Measurements from ENCODE around the gene FREM3. TPM values are rescaled to one million over a fixed set of nuclear protein-coding genes. Genes with fewer than 3 reads are reported as not detected.

Gene FREM3
- total RNA-seq, 1 experiment from 2014 or later, result not detected

DNA sequence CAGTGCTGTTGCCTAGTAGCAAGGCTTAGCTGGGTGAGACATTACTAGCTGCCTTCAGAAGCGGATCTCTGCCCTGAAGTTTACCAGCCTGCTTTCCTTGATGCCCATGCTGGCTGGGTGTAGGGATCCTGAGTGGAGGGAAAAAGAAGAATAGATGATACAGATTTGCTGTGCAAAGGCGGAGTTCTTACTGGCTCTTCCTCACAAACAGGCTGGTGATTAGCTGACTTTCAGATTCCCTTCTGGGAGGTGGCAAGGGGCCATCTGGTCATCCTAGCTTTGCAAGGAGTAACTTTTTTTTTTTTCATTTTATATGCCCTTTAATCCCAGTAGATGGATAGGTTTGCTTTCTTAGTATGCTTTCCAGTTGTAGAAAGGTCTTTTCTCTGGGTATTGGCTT is 142.2 kb downstream of the FREM3 start:
- no CpG with 5 or more reads among the region's 2 CpGs for WGBS (ENCODE audit: extremely low coverage, insufficient read length, low lambda C conversion rate)
- no peak for TF ChIP-seq CTCF (conservative IDR thresholded peaks at IDR 0.05)
- H3K9me3 ChIP-seq (ENCODE audit: control insufficient read depth, low read depth, low read length), result no peaks in the 10 kb centered on the region

More for the DNA sequence above, 142.2 kb downstream of the FREM3 start:
- Histone ChIP-seq H2AFZ (ENCODE audit: low read length) (no peak overlapping the region), H2BK15ac (ENCODE audit: low read depth, low read length) (no peak overlapping the region), H3K27me3 (ENCODE audit: insufficient read depth, low read length) (no peaks in the 10 kb centered on the region), H3K79me2 (ENCODE audit: insufficient read depth, low read length) (no peaks in the 10 kb centered on the region), H4K20me1 (ENCODE audit: control insufficient read depth, insufficient read depth, insufficient read length) (no peaks in the 10 kb centered on the region), H3K9ac (ENCODE audit: extremely low read depth, insufficient read length, low read length) (no peak overlapping the region), H3K4ac (ENCODE audit: low read depth, low read length) (no peak overlapping the region), H2BK12ac (ENCODE audit: insufficient read length, low read depth, low read length) (no peak overlapping the region), H4K91ac (ENCODE audit: insufficient read length, low read depth, low read length) (no peak overlapping the region), H2BK5ac (ENCODE audit: insufficient read length, low read length) (no peak overlapping the region), H2AK5ac (ENCODE audit: insufficient read length, low read length) (no peak overlapping the region), H2BK120ac (ENCODE audit: low read depth, low read length, poor library complexity, severe bottlenecking) (no peak overlapping the region), H3K23ac (ENCODE audit: insufficient read length, low read depth, low read length) (no peak overlapping the region), H3K27ac (ENCODE audit: insufficient read length, low read depth, low read length) (no peak overlapping the region), H3K14ac (ENCODE audit: insufficient read depth, low read length) (no peak overlapping the region), H3K4me1 (ENCODE audit: insufficient read depth, low read length) (no peaks in the 10 kb centered on the region), H3K4me2 (ENCODE audit: insufficient read depth, insufficient read length, low read length) (no peak overlapping the region), H2BK20ac (ENCODE audit: low read depth, low read length, poor library complexity, severe bottlenecking) (no peak overlapping the region), H4K5ac (ENCODE audit: insufficient read length, low read depth, low read length) (no peak overlapping the region), H3K18ac (ENCODE audit: insufficient read length, low read depth, low read length) (no peak overlapping the region), H3K56ac (ENCODE audit: insufficient read length, low read depth, low read length) (no peak overlapping the region), H4K8ac (replicated peaks; ENCODE audit: insufficient read length, low read depth, low read length) (no peak overlapping the region), H3K79me1 (ENCODE audit: insufficient read depth, low read depth, low read length, poor library complexity, severe bottlenecking) (no peaks in the 10 kb centered on the region), H3K23me2 (ENCODE audit: insufficient read length, low read depth, low read length, poor library complexity, severe bottlenecking) (peaks cover 5% of the 10 kb centered on the region), H3T11ph (ENCODE audit: low read length) (no peak overlapping the region)
- Mint-ChIP-seq H3K27me3 (ENCODE audit: low read depth) (no peaks in the 10 kb centered on the region), H3K9me3 (peaks cover 0 to 2% of the 10 kb centered on the region in 2 experiments; a peak in 2 of 5 replicates), H3K4me3 (no peak overlapping the region), H3K4me1 (peaks cover 2 to 6% of the 10 kb centered on the region in 2 experiments), H3K36me3 (ENCODE audit: insufficient read depth in 1 of 3, low read depth in 3 of 3) (peaks cover 0 to 16% (median 8%) of the 10 kb centered on the region in 3 experiments; a peak in 4 of 7 replicates), H3K27ac (peak overlapping the region in 2 of 3 experiments; percentile 39 to 52; a peak in 2 of 7 replicates)
- no peak for DNase-seq

Data from H9 (cell line).